IMR-90 (cell line): ENCODE results near the gene CLDN2. TPM values are rescaled to one million over a fixed set of nuclear protein-coding genes. Genes with fewer than 3 reads are reported as not detected.

Source experiments
- ATAC-seq: fragments of 200-7000 bp; cut with Tn5 transposase; 2 replicates; pipeline ENCODE4 v1.9.1; 2020; ENCODE audit warnings: low read depth, mild to moderate bottlenecking, moderate library complexity
- BruUV-seq: library from RNA; stranded (reverse); fragments of 400-500 nt; replicated peaks from 2 replicates; lab custom pipeline; 2021; lab: Mats Ljungman, UMichigan
- CTCF ChIA-PET: fragments of 300-600 bp; formaldehyde crosslinking; extraction: SDS; loops from one replicate; lab custom pipeline; 2021; ENCODE audit warnings: antibody characterized with exemption; lab: Yijun Ruan, JAX
- POLR2A ChIA-PET: fragments of 300-600 bp; sonication (Branson Sonifier 250); formaldehyde crosslinking; loops from one replicate; lab custom pipeline; 2022; ENCODE audit warnings: antibody characterized with exemption; ENCODE audit not compliant: unreplicated experiment; lab: Charles Lee
- DNase-seq: peaks from one replicate; pipeline ENCODE4 v3.0.0; 2013
- H2AFZ ChIP-seq: replicated peaks from 2 replicates; pipeline ENCODE3; 2013; ENCODE audit warnings: low read length, mild to moderate bottlenecking; ENCODE audit not compliant: poor library complexity
- H2AK5ac ChIP-seq: 2 replicates; pipeline ENCODE4 v1.6.1; 2013; ENCODE audit warnings: low read depth, low read length, inconsistent platforms
- H2AK9ac ChIP-seq: replicated peaks from 2 replicates; pipeline ENCODE3; 2013; ENCODE audit warnings: mild to moderate bottlenecking, low read depth, low read length, moderate library complexity; ENCODE audit not compliant: poor library complexity
- H2BK120ac ChIP-seq: 2 replicates; pipeline ENCODE4 v1.6.1; 2013; ENCODE audit warnings: low read depth, low read length, inconsistent platforms
- H2BK15ac ChIP-seq: 3 replicates; pipeline ENCODE4 v1.6.1; 2013; ENCODE audit warnings: low read depth, low read length, inconsistent platforms
- H2BK20ac ChIP-seq: 2 replicates; pipeline ENCODE4 v1.6.1; 2013; ENCODE audit warnings: low read depth, mild to moderate bottlenecking, inconsistent platforms, low read length, moderate library complexity
- H2BK5ac ChIP-seq: 2 replicates; pipeline ENCODE4 v1.6.1; 2013; ENCODE audit warnings: mild to moderate bottlenecking, low read depth, low read length, inconsistent platforms; ENCODE audit not compliant: poor library complexity, severe bottlenecking
- H3K14ac ChIP-seq: replicated peaks from 2 replicates; pipeline ENCODE4 v1.6.1; 2013; ENCODE audit warnings: low read depth, low read length, inconsistent platforms
- H3K18ac ChIP-seq: 2 replicates; pipeline ENCODE4 v1.6.1; 2013; ENCODE audit warnings: low read depth, low read length, control low read depth
- H3K23ac ChIP-seq: 2 replicates; pipeline ENCODE4 v1.6.1; 2013; ENCODE audit warnings: low read depth, low read length, inconsistent platforms
- H3K27ac ChIP-seq: 2 replicates; pipeline ENCODE4 v1.5.1; 2013; ENCODE audit warnings: mild to moderate bottlenecking, control low read depth, low read length; ENCODE audit not compliant: insufficient read depth
- H3K27me3 ChIP-seq: 2 replicates; pipeline ENCODE4 v1.6.1; 2013; ENCODE audit warnings: low read length; ENCODE audit not compliant: control insufficient read depth, insufficient read depth
- H3K36me3 ChIP-seq: 2 replicates; pipeline ENCODE4 v1.6.1; 2013; ENCODE audit warnings: low read length, mixed read lengths; ENCODE audit not compliant: control insufficient read depth, insufficient read depth
- H3K4ac ChIP-seq: 2 replicates; pipeline ENCODE4 v1.6.1; 2013; ENCODE audit warnings: low read depth, low read length, inconsistent platforms
- H3K4me1 ChIP-seq: 2 replicates; pipeline ENCODE4 v1.6.1; 2013; ENCODE audit warnings: low read length, mixed read lengths; ENCODE audit not compliant: control insufficient read depth, insufficient read depth
- H3K4me2 ChIP-seq: 2 replicates; pipeline ENCODE4 v1.6.1; 2013; ENCODE audit warnings: low read depth, mild to moderate bottlenecking, control low read depth, low read length, moderate library complexity
- H3K4me3 ChIP-seq: 2 replicates; pipeline ENCODE4 v1.5.1; 2013; ENCODE audit warnings: low read depth, mild to moderate bottlenecking, control low read depth, low read length, moderate library complexity; ENCODE audit not compliant: insufficient read depth
- H3K56ac ChIP-seq: 2 replicates; pipeline ENCODE4 v1.6.1; 2013; ENCODE audit warnings: low read length, inconsistent platforms; ENCODE audit not compliant: insufficient read depth; ENCODE audit errors: extremely low read depth
- H3K79me1 ChIP-seq, 2 experiments: 2 replicates each; pipeline ENCODE4 v1.6.1; 2013; ENCODE audit warnings: low read length in 2 of 2, inconsistent platforms in 1 of 2, low read depth in 1 of 2
- H3K9ac ChIP-seq: 2 replicates; pipeline ENCODE4 v1.6.1; 2013; ENCODE audit warnings: low read depth, low read length, control low read depth
- H3K9me1 ChIP-seq: 2 replicates; pipeline ENCODE4 v1.6.1; 2013; ENCODE audit warnings: low read length, inconsistent platforms; ENCODE audit not compliant: insufficient read depth
- H3K9me3 ChIP-seq: 2 replicates; pipeline ENCODE4 v1.6.1; 2013; ENCODE audit warnings: low read length; ENCODE audit not compliant: control insufficient read depth, insufficient read depth
- H4K20me1 ChIP-seq: 2 replicates; pipeline ENCODE4 v1.6.1; 2013; ENCODE audit warnings: low read length, inconsistent platforms; ENCODE audit not compliant: insufficient read depth
- H4K5ac ChIP-seq: 2 replicates; pipeline ENCODE4 v1.6.1; 2013; ENCODE audit warnings: mild to moderate bottlenecking, low read depth, low read length, control low read depth
- H4K8ac ChIP-seq, 2 experiments: 2 replicates each; pipeline ENCODE4 v1.6.1; 2013; ENCODE audit warnings: low read depth in 2 of 2, low read length in 2 of 2, control low read depth in 1 of 2, inconsistent platforms in 1 of 2
- H4K91ac ChIP-seq: 2 replicates; pipeline ENCODE4 v1.6.1; 2013; ENCODE audit warnings: low read depth, low read length, inconsistent platforms; ENCODE audit not compliant: insufficient read depth
- CEBPB ChIP-seq: IDR thresholded peaks from 2 replicates; pipeline ENCODE4 v1.6.1; 2012; ENCODE audit warnings: low read depth, low read length, improper control_type of control experiment
- FOS ChIP-seq: fragments of 150-350 bp; IDR thresholded peaks from 2 replicates; pipeline ENCODE4 v1.6.1; 2016; ENCODE audit warnings: low read depth, low read length
- MAFK ChIP-seq: IDR thresholded peaks from 2 replicates; pipeline ENCODE4 v1.6.1; 2012; ENCODE audit warnings: low read depth, low read length, improper control_type of control experiment
- MAZ ChIP-seq: IDR thresholded peaks from 2 replicates; pipeline ENCODE4 v1.6.1; 2012; ENCODE audit warnings: low read depth, mild to moderate bottlenecking, low read length, improper control_type of control experiment, moderate library complexity, borderline replicate concordance
- MXI1 ChIP-seq: IDR thresholded peaks from 2 replicates; pipeline ENCODE4 v1.6.1; 2012; ENCODE audit warnings: low read depth, mild to moderate bottlenecking, low read length, moderate library complexity, borderline replicate concordance
- POLR2A ChIP-seq: IDR thresholded peaks from 2 replicates; pipeline ENCODE4 v1.6.1; 2012; ENCODE audit warnings: mild to moderate bottlenecking, low read depth, low read length
- RCOR1 ChIP-seq: IDR thresholded peaks from 2 replicates; pipeline ENCODE4 v1.6.1; 2012; ENCODE audit warnings: mild to moderate bottlenecking, low read length, improper control_type of control experiment; ENCODE audit not compliant: insufficient replicate concordance
- RFX5 ChIP-seq: IDR thresholded peaks from 2 replicates; pipeline ENCODE4 v1.8.0; 2012; ENCODE audit warnings: low read depth, mild to moderate bottlenecking, low read length, moderate library complexity
- USF2 ChIP-seq: fragments of 150-350 bp; IDR thresholded peaks from 2 replicates; pipeline ENCODE4 v1.6.1; 2017; ENCODE audit warnings: mild to moderate bottlenecking, antibody characterized with exemption, low read length, low read depth
- WGBS, 2 experiments: methylation state at CpG; one replicate each; pipeline versions ENCODE4 v1.1.5 to v1.1.7; 2013; ENCODE audit warnings: missing lambda C conversion rate in 2 of 2; ENCODE audit not compliant: insufficient read length in 1 of 2; ENCODE audit errors: extremely low coverage in 2 of 2; 5-methylcytosine and 5-hydroxymethylcytosine counted together
- dilution Hi-C: fragments of 300-500 bp; cut with HindIII; formaldehyde crosslinking; loops from one replicate; pipeline ENCODE4 v1.14.3; 2018; ENCODE audit warnings: low sequenced_read_pairs; ENCODE audit not compliant: unreplicated experiment
- in situ Hi-C: fragments of 300-500 bp; cut with MboI; formaldehyde crosslinking; loops from 3 replicates; pipeline ENCODE4 v1.14.3; 2019; ENCODE audit warnings: low sequenced_read_pairs, inconsistent platforms, mixed read lengths
- intact Hi-C: fragments of 100-400 bp; cut with micrococcal nuclease; formaldehyde crosslinking; loops from 2 replicates; pipeline ENCODE4 v1.10.0; 2022
- polyA plus RNA-seq, 3 experiments: library from polyadenylated mRNA; depleted of rRNA; stranded (reverse); fragments of >200 nt; gene quantifications; 2 replicates each; pipeline ENCODE4 v1.2.3, GENCODE V29; 2012; ENCODE audit warnings: low replicate concordance in 1 of 3
- total RNA-seq: library from RNA; depleted of rRNA; stranded (reverse); fragments of >200 nt; gene quantifications from 2 replicates; pipeline ENCODE4 v1.2.3, GENCODE V29; 2012

CLDN2 gene
- total and polyA plus RNA-seq, 2 of the 4 experiments (the other 2 are of a cell fraction): 0.03 TPM; not detected in 1

DNA sequence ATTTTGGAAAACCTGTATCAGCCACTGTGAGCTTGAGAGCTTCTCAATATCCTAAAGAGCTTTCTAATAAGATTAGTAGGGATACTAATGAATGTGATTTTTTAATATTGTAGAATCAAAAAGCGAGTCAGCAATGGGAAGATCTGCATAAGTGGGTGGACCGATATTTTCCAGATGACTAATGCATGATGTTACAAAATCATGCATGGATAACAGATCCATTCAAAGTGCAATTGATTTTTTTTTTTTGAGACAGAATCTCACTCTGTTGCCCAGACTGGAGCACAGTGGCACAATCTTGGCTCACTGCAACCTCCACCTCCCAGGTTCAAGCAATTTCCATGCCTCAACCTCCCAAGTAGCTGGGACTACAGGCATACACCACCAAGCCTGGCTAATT, 7.3 kb upstream of the CLDN2 start:
- no peak overlapping the region for H2BK120ac ChIP-seq
- H2AFZ ChIP-seq: no peak overlapping the region
- no peak overlapping the region for H3K27ac ChIP-seq
- H3K4me1 ChIP-seq: no peaks in the 10 kb centered on the region
- WGBS, 2 experiments: no CpG with 5 or more reads among the region's 2 CpGs
- dilution Hi-C loops: no loop called here
- no peak overlapping the region for H3K14ac ChIP-seq
- H3K18ac ChIP-seq: no peak overlapping the region
- no peak overlapping the region for H3K56ac ChIP-seq
- no peak overlapping the region for H3K4ac ChIP-seq
- H3K27me3 ChIP-seq: peaks cover 13% of the 10 kb centered on the region
- H4K91ac ChIP-seq: no peak overlapping the region
- peak; percentile 32; the same call in 1 of the 2 replicates for ATAC-seq
- H3K9me3 ChIP-seq: no peaks in the 10 kb centered on the region
- no peak overlapping the region for H3K23ac ChIP-seq
- H3K4me2 ChIP-seq: no peak overlapping the region
- intact Hi-C loops: no loop called here
- no peak overlapping the region for H2BK15ac ChIP-seq
- TF ChIP-seq POLR2A: no peak
- no peak for TF ChIP-seq RFX5
- no peak for TF ChIP-seq MXI1
- TF ChIP-seq MAFK: no peak
- TF ChIP-seq CEBPB: peak; percentile 57
- TF ChIP-seq USF2: no peak
- TF ChIP-seq RCOR1: no peak
- no peak for TF ChIP-seq MAZ
- 0 out of 2 replicates have a peak, but pooled peaks have one; percentile 9 for TF ChIP-seq FOS
- no peaks in the 10 kb centered on the region for H3K36me3 ChIP-seq
- H2AK9ac ChIP-seq: no peak overlapping the region
- H3K9me1 ChIP-seq: no peaks in the 10 kb centered on the region
- no peak overlapping the region for H2BK20ac ChIP-seq
- ChIA-PET CTCF (no interaction called here), POLR2A (no interaction called here)
- no peak overlapping the region for H4K5ac ChIP-seq
- no peak overlapping the region for H3K4me3 ChIP-seq
- in situ Hi-C loops: no loop called here
- no peak overlapping the region for H4K8ac ChIP-seq
- H4K20me1 ChIP-seq: no peaks in the 10 kb centered on the region
- no peaks in the 10 kb centered on the region for H3K79me1 ChIP-seq
- no peak overlapping the region for H3K9ac ChIP-seq
- BruUV-seq: no TSS peak
- DNase-seq: peak; percentile 57
- no peak overlapping the region for H2BK5ac ChIP-seq
- H2AK5ac ChIP-seq: no peak overlapping the region
